ENCODE measurements around the gene POLA2.
A peak's percentile ranks its signal among the peaks of the same experiment; 100 is the strongest.
"Not testable (repeated sequence)": the region's sequence is repeated elsewhere in the genome, so short reads cannot be mapped to it uniquely, and the experiment has no call there.

Gene POLA2

GRCh38 chr11:65242389-65242788 lies 19.4 kb upstream of the POLA2 start:
- no peak for DNase-seq

GRCh38 chr11:65243797-65244196 lies 18.0 kb upstream of the POLA2 start:
- no peak for DNase-seq

GRCh38 chr11:65245046-65245445 lies 16.7 kb upstream of the POLA2 start:
- DNase-seq, result not testable (repeated sequence)

GRCh38 chr11:65246506-65246905 lies 15.3 kb upstream of the POLA2 start:
- no peak for DNase-seq

- DNase-seq, result not testable (repeated sequence)
Observed at GRCh38 chr11:65248184-65248710, 13.5 kb upstream of the POLA2 start.

- no peak for DNase-seq
Observed at GRCh38 chr11:65251476-65251875, 10.3 kb upstream of the POLA2 start.

- no peak for DNase-seq
Observed at GRCh38 chr11:65254724-65255123, 7.0 kb upstream of the POLA2 start.

GRCh38 chr11:65258988-65259387 lies 2.8 kb upstream of the POLA2 start:
- no peak for DNase-seq

GRCh38 chr11:65260302-65260701 lies 1.5 kb upstream of the POLA2 start:
- DNase-seq, result no peak

GRCh38 chr11:65260756-65261590 lies 789 bp upstream of the POLA2 start:
- no peak for DNase-seq

GRCh38 chr11:65262381-65262680 lies 569 bp downstream of the POLA2 start:
- no peak for DNase-seq

GRCh38 chr11:65262776-65263175 lies 1.0 kb downstream of the POLA2 start:
- no peak for DNase-seq

- DNase-seq, result not testable (repeated sequence)
Observed at GRCh38 chr11:65264747-65265146, 3.0 kb downstream of the POLA2 start.

- no peak for DNase-seq
Observed at GRCh38 chr11:65266210-65266609, 4.4 kb downstream of the POLA2 start.

- no peak for DNase-seq
Observed at GRCh38 chr11:65274735-65275682, 13.2 kb downstream of the POLA2 start.

GRCh38 chr11:65275906-65276305 lies 14.1 kb downstream of the POLA2 start:
- no peak for DNase-seq

GRCh38 chr11:65277631-65278277 lies 16.0 kb downstream of the POLA2 start:
- DNase-seq, result no peak

- DNase-seq, result no peak
Observed at GRCh38 chr11:65278356-65278755, 16.6 kb downstream of the POLA2 start.

GRCh38 chr11:65279279-65279678 lies 17.5 kb downstream of the POLA2 start:
- no peak for DNase-seq

- DNase-seq, result peak; percentile 70
Observed at GRCh38 chr11:65279741-65280440, 18.1 kb downstream of the POLA2 start.

GRCh38 chr11:65280646-65281045 lies 18.9 kb downstream of the POLA2 start:
- DNase-seq, result no peak

GRCh38 chr11:65286686-65287085 lies 24.9 kb downstream of the POLA2 start:
- DNase-seq, result no peak

GRCh38 chr11:65287601-65288000 lies 25.8 kb downstream of the POLA2 start:
- DNase-seq, result no peak

Data from stimulated activated CD8-positive, alpha-beta memory T cell treated with anti-CD3 and anti-CD28 coated beads, Interleukin-4, amount 100 ng/mL, for 48 hours (primary cell).